ENCODE measurements around the gene PLXNB2.

Gene PLXNB2

GRCh38 chr22:50260801-50261614 lies 46.4 kb downstream of the PLXNB2 start:
- no peaks in the 10 kb centered on the region for H3K9me3 Mint-ChIP-seq
- peaks cover 14% of the 10 kb centered on the region for H3K27me3 Mint-ChIP-seq (ENCODE audit: low read depth)

DNA sequence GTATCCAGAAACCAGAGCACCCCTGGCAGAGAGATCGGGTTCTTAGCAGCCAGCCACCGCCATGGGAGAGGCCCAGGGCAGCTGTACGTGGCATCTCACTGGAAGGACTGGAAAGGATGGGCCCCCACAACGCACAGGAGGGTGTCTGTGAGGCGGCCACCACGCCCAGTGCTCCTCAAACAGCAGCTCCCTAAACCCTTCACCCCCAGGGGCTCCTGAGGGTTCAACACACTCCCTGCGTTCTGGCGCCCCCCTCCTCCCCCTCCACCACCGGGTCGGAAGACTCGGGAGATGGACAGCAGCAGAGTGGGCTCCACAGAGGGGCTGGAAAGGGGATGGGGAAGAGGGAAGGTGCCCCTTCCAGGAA lies 47.0 kb downstream of the PLXNB2 start:
- Mint-ChIP-seq H3K9me3 (no peaks in the 10 kb centered on the region), H3K4me3 (no peak overlapping the region), H3K27me3 (ENCODE audit: low read depth) (peaks cover 14% of the 10 kb centered on the region), H3K4me1 (ENCODE audit: low read depth) (peaks cover 5% of the 10 kb centered on the region), H3K36me3 (ENCODE audit: low read depth) (no peaks in the 10 kb centered on the region), H3K27ac (no peak overlapping the region)
- no peak for DNase-seq (ENCODE audit: low spot score)

More at GRCh38 chr22:50260801-50261614, 46.4 kb downstream of the PLXNB2 start:
- H3K4me1 Mint-ChIP-seq (ENCODE audit: low read depth): peaks cover 5% of the 10 kb centered on the region
- no peak overlapping the region for H3K27ac Mint-ChIP-seq
- no peak overlapping the region for H3K4me3 Mint-ChIP-seq
- no peak for DNase-seq (ENCODE audit: low spot score)
- H3K36me3 Mint-ChIP-seq (ENCODE audit: low read depth): no peaks in the 10 kb centered on the region

GRCh38 chr22:50259302-50259701 lies 48.1 kb downstream of the PLXNB2 start:
- no peak for DNase-seq (ENCODE audit: low spot score)
- no peaks in the 10 kb centered on the region for H3K9me3 Mint-ChIP-seq
- H3K27ac Mint-ChIP-seq: no peak overlapping the region
- H3K4me3 Mint-ChIP-seq: no peak overlapping the region
- H3K4me1 Mint-ChIP-seq (ENCODE audit: low read depth): peaks cover 5% of the 10 kb centered on the region
- H3K27me3 Mint-ChIP-seq (ENCODE audit: low read depth): peaks cover 14% of the 10 kb centered on the region
- H3K36me3 Mint-ChIP-seq (ENCODE audit: low read depth): no peaks in the 10 kb centered on the region

GRCh38 chr22:50258361-50259292 lies 48.8 kb downstream of the PLXNB2 start:
- no peaks in the 10 kb centered on the region for H3K36me3 Mint-ChIP-seq (ENCODE audit: low read depth)
- peaks cover 5% of the 10 kb centered on the region for H3K4me1 Mint-ChIP-seq (ENCODE audit: low read depth)
- H3K27ac Mint-ChIP-seq: no peak overlapping the region
- DNase-seq (ENCODE audit: low spot score): no peak
- no peaks in the 10 kb centered on the region for H3K9me3 Mint-ChIP-seq
- peak overlapping the region; percentile 38 for H3K4me3 Mint-ChIP-seq
- H3K27me3 Mint-ChIP-seq (ENCODE audit: low read depth): peaks cover 14% of the 10 kb centered on the region

DNA sequence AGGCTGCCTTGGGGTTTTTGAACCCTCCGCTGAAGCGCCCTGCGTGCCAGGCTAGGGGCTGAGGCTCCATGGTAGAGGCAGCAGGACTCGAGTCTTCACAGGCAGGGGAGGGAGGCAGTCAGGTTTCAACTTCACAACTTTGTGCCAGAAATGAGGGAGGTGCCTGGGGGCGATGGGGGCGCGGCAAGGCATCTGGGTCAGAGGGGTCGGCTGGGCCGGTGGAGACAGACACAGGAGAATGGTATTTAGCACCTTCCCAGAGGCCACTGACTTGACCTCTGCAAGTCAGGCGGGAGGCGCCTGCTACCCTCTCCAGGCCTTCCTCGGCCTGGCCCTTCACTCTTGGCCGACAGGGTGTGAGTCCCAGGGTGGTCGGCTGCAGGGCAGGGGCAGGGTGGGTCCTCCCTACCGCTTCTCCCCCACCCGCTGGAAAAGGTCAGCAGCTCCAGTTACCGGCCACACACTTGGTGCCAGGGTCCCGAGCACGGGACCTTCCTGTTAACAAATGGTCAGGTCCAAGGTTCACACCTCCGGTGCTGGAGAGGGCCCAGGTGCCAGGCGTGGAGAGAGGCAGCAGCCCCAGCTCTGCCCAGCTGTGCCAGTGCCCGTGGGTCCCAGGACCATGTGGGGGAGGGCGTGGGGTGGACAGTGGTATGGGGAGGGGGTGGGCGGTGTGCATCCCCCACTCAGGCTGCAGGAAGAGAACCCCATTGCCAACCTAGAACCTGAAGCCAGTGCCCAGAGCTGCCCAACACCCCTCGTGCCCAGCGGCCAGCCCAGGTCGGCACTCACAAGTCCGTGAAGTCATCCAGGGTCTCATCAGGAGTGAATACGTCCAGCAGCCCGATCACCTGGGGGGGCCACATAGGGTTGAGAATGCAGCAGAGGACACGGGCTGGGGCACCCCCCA lies 49.7 kb downstream of the PLXNB2 start:
- DNase-seq (ENCODE audit: low spot score): no peak
- Mint-ChIP-seq H3K4me1 (ENCODE audit: low read depth) (peaks cover 5% of the 10 kb centered on the region), H3K4me3 (no peak overlapping the region), H3K36me3 (ENCODE audit: low read depth) (no peaks in the 10 kb centered on the region), H3K9me3 (no peaks in the 10 kb centered on the region), H3K27ac (no peak overlapping the region), H3K27me3 (ENCODE audit: low read depth) (peaks cover 10% of the 10 kb centered on the region)

DNA sequence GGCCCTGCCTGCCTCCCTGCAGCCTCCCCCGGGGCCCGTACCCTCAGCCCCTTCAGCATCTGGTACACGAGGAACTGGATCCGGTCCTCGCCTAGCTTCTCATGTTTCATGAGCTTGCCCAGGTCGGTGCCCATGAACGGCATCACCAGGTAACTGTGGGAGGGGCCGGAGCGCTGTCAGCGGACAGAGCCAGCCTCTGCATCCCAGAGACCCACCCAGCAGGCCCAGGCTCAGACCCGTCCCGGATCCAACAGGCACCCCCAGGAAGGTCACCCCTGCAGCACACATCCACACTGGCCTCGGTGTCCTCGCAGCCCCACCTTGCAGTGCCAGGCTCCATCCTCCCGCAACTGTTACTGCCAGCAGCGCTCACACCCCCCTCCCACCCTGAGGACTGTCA lies 50.4 kb downstream of the PLXNB2 start:
- no peaks in the 10 kb centered on the region for H3K36me3 Mint-ChIP-seq (ENCODE audit: low read depth)
- no peaks in the 10 kb centered on the region for H3K9me3 Mint-ChIP-seq
- no peak for DNase-seq (ENCODE audit: low spot score)
- no peak overlapping the region for H3K27ac Mint-ChIP-seq
- H3K4me1 Mint-ChIP-seq (ENCODE audit: low read depth): peaks cover 2% of the 10 kb centered on the region
- no peak overlapping the region for H3K4me3 Mint-ChIP-seq
- peaks cover 4% of the 10 kb centered on the region for H3K27me3 Mint-ChIP-seq (ENCODE audit: low read depth)

- H3K36me3 Mint-ChIP-seq (ENCODE audit: low read depth): no peaks in the 10 kb centered on the region
- no peak overlapping the region for H3K4me3 Mint-ChIP-seq
- no peak for DNase-seq (ENCODE audit: low spot score)
- no peaks in the 10 kb centered on the region for H3K9me3 Mint-ChIP-seq
- H3K27ac Mint-ChIP-seq: no peak overlapping the region
- H3K4me1 Mint-ChIP-seq (ENCODE audit: low read depth): no peaks in the 10 kb centered on the region
- peaks cover 2% of the 10 kb centered on the region for H3K27me3 Mint-ChIP-seq (ENCODE audit: low read depth)
These were observed 51.1 kb downstream of the PLXNB2 start for GRCh38 chr22:50256258-50256862.

DNA sequence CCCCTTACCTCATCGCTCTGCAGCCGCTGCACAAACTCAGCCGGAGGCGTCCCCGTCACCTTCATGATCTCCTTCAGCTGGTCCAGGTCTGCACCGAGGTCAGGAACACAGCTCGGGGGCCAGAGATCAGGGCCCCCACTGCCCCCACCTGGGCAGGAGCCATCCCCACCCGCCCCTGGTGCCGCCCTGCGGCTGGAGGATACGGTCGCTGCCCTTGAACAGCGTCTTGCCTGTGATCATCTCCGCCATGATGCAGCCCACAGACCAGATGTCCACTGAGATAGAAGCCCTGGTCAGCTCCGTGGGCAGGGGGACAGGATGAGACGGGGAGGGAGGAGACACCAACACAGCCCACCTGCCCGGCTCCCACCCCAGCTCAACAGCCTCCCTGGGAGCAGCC lies 51.8 kb downstream of the PLXNB2 start:
- Mint-ChIP-seq H3K27me3 (ENCODE audit: low read depth) (peaks cover 2% of the 10 kb centered on the region), H3K4me3 (no peak overlapping the region), H3K27ac (no peak overlapping the region), H3K4me1 (ENCODE audit: low read depth) (peaks cover 1% of the 10 kb centered on the region), H3K9me3 (no peaks in the 10 kb centered on the region), H3K36me3 (ENCODE audit: low read depth) (no peaks in the 10 kb centered on the region)
- no peak for DNase-seq (ENCODE audit: low spot score)

GRCh38 chr22:50255099-50255498 lies 52.3 kb downstream of the PLXNB2 start:
- no peak overlapping the region for H3K27ac Mint-ChIP-seq
- H3K36me3 Mint-ChIP-seq (ENCODE audit: low read depth): no peaks in the 10 kb centered on the region
- no peak for DNase-seq (ENCODE audit: low spot score)
- no peak overlapping the region for H3K4me3 Mint-ChIP-seq
- no peaks in the 10 kb centered on the region for H3K9me3 Mint-ChIP-seq
- H3K27me3 Mint-ChIP-seq (ENCODE audit: low read depth): peaks cover 2% of the 10 kb centered on the region
- H3K4me1 Mint-ChIP-seq (ENCODE audit: low read depth): peaks cover 1% of the 10 kb centered on the region

DNA sequence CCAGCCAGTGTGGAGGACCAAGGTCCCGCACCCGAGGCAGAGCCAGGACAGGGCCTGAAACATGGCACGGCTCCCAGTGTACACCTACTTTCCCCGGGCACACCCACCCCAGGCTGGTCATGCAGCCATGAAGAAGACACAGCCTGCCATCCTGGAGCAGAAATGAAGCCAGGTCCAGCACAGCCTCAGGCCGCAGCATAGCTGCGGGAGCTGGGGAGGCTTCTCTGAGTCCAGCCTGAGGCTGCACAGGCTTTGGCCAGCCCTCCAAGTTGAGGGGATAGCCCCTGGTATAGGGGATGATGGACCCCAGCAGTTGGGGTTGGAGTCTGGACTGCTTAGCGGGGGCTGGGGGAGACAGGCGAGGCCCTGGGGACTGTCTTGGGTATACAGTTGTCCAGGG lies 53.5 kb downstream of the PLXNB2 start:
- no peaks in the 10 kb centered on the region for H3K9me3 Mint-ChIP-seq
- H3K36me3 Mint-ChIP-seq (ENCODE audit: low read depth): no peaks in the 10 kb centered on the region
- H3K27ac Mint-ChIP-seq: no peak overlapping the region
- no peak for DNase-seq (ENCODE audit: low spot score)
- H3K4me1 Mint-ChIP-seq (ENCODE audit: low read depth): peaks cover 1% of the 10 kb centered on the region
- peaks cover under 1% of the 10 kb centered on the region for H3K27me3 Mint-ChIP-seq (ENCODE audit: low read depth)
- no peak overlapping the region for H3K4me3 Mint-ChIP-seq

DNA sequence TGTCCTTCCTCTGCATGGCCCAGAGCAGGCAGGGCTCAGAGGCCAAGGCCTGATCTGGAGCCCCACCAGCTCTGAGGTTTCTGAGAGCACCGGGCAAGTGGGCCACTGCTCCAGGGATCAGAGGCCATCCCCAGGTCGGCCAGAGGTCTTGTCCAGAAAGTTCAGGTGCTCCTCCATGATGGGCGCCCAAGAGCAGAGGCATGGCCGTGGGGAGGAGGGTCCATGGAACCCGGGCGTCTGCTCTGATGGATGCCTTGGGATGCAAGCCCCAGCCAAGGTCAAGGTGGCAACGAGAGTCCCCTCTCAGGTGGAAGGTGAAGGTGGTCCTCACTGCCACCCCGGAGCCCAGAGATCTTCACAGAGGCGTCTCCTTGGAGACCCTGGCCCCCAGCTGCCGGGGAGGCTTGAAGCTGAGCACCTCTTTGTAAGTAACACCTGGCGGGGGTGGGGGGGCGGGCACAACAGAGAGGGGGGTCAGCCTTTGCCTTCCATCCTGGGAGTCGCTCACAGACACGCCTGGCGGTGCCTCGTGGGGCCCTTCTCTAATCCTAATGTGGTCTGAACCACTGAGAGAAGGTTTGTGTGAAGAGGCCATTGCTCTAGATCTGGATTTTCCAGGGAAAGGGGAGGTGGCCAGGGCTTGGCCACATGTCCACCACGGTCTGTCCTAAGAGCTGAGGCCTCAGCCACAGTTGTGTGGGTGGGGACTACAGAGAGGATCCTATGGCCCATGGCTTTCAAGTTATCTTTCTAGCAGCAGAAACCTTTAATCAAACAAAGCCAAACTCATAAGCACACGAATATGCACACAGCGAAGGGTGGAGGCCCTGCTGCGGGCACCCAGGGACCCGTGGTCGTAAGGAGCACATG lies 54.2 kb downstream of the PLXNB2 start:
- DNase-seq (ENCODE audit: low spot score): no peak
- H3K36me3 Mint-ChIP-seq (ENCODE audit: low read depth): no peaks in the 10 kb centered on the region
- peaks cover 1% of the 10 kb centered on the region for H3K4me1 Mint-ChIP-seq (ENCODE audit: low read depth)
- no peaks in the 10 kb centered on the region for H3K9me3 Mint-ChIP-seq
- no peak overlapping the region for H3K27ac Mint-ChIP-seq
- H3K4me3 Mint-ChIP-seq: no peak overlapping the region
- no peaks in the 10 kb centered on the region for H3K27me3 Mint-ChIP-seq (ENCODE audit: low read depth)

GRCh38 chr22:50252082-50253045 lies 55.1 kb downstream of the PLXNB2 start:
- Mint-ChIP-seq H3K4me1 (ENCODE audit: low read depth) (peaks cover 1% of the 10 kb centered on the region), H3K9me3 (no peaks in the 10 kb centered on the region), H3K4me3 (no peak overlapping the region), H3K27ac (no peak overlapping the region), H3K27me3 (ENCODE audit: low read depth) (no peaks in the 10 kb centered on the region), H3K36me3 (ENCODE audit: low read depth) (peaks cover 4% of the 10 kb centered on the region)
- DNase-seq (ENCODE audit: low spot score): peak; percentile 51

All from T-helper 2 cell treated with Interferon-gamma antibody and Interleukin-4, amounts not matched to agents 5 μg/mL and 100 μg/mL, for 36 hours (primary cell).